ENCODE results near the gene SLIT1.

- TF ChIP-seq REST (IDR thresholded peaks at IDR 0.05; ENCODE audit: insufficient read depth in 1 of 2, low read depth in 2 of 2, low read length in 2 of 2): no peak
- TF ChIP-seq POLR2AphosphoS5 (IDR thresholded peaks at IDR 0.05; ENCODE audit: low read depth, low read length): no peak
These were observed 233.8 kb downstream of the SLIT1 start for GRCh38 chr10:96951954-96952353.
